Measurements from ENCODE around the gene JAG1. TPM values are rescaled to one million over a fixed set of nuclear protein-coding genes. Genes with fewer than 3 reads are reported as not detected.

Gene JAG1
- total RNA-seq, 2 donors from 2014 or later, result 66.5 to 102 TPM

GRCh38 chr20:10663756-10664155, 10.0 kb downstream of the JAG1 start:
- no peaks in the 10 kb centered on the region for H3K9me3 ChIP-seq
- peaks cover 15% of the 10 kb centered on the region for H3K4me1 ChIP-seq
- H3K27ac ChIP-seq, result no peak overlapping the region
- no peak overlapping the region for H3K9ac ChIP-seq (ENCODE audit: low read depth in 2 of 2, low read length in 2 of 2)
- no peak for TF ChIP-seq CTCF (IDR thresholded peaks at IDR 0.05)
- H3K36me3 ChIP-seq, result peaks cover 11% of the 10 kb centered on the region
- intact Hi-C loops (cut with DNase I), result no loop called here
- DNase-seq, result no peak
- no peaks in the 10 kb centered on the region for H3K27me3 ChIP-seq
- no peak overlapping the region for H3K4me3 ChIP-seq

GRCh38 chr20:10662661-10663458, 10.9 kb downstream of the JAG1 start:
- Histone ChIP-seq H3K36me3 (peaks cover 11% of the 10 kb centered on the region), H3K4me3 (no peak overlapping the region), H3K9ac (ENCODE audit: low read depth in 2 of 2, low read length in 2 of 2) (no peak overlapping the region), H3K27me3 (no peaks in the 10 kb centered on the region), H3K27ac (no peak overlapping the region), H3K9me3 (no peaks in the 10 kb centered on the region), H3K4me1 (peaks cover 15% of the 10 kb centered on the region)
- no peak for TF ChIP-seq CTCF (IDR thresholded peaks at IDR 0.05)
- intact Hi-C loops (cut with DNase I), result no loop called here
- no peak for DNase-seq

- Histone ChIP-seq H3K27ac (no peak overlapping the region), H3K9ac (ENCODE audit: low read depth in 2 of 2, low read length in 2 of 2) (no peak overlapping the region), H3K4me3 (no peak overlapping the region), H3K27me3 (no peaks in the 10 kb centered on the region), H3K4me1 (peaks cover 15% of the 10 kb centered on the region), H3K36me3 (peaks cover 11% of the 10 kb centered on the region), H3K9me3 (no peaks in the 10 kb centered on the region)
- intact Hi-C loops (cut with DNase I), result no loop called here
- TF ChIP-seq CTCF (IDR thresholded peaks at IDR 0.05), result no peak
- DNase-seq, result no peak
Observed at GRCh38 chr20:10662151-10662550, 11.6 kb downstream of the JAG1 start.

- H3K9ac ChIP-seq (ENCODE audit: low read depth in 2 of 2, low read length in 2 of 2), result no peak overlapping the region
- peaks cover 10% of the 10 kb centered on the region for H3K4me1 ChIP-seq
Observed at GRCh38 chr20:10661261-10661660, 12.5 kb downstream of the JAG1 start.

GRCh38 chr20:10660661-10661060, 13.1 kb downstream of the JAG1 start:
- Histone ChIP-seq H3K9ac (ENCODE audit: low read depth in 2 of 2, low read length in 2 of 2) (no peak overlapping the region), H3K9me3 (no peaks in the 10 kb centered on the region), H3K27me3 (no peaks in the 10 kb centered on the region), H3K27ac (no peak overlapping the region), H3K36me3 (peaks cover 11% of the 10 kb centered on the region), H3K4me1 (peaks cover 10% of the 10 kb centered on the region), H3K4me3 (no peak overlapping the region)
- intact Hi-C loops (cut with DNase I), result no loop called here
- no peak for TF ChIP-seq CTCF (IDR thresholded peaks at IDR 0.05)
- no peak for DNase-seq

More at GRCh38 chr20:10661261-10661660, 12.5 kb downstream of the JAG1 start:
- H3K27ac ChIP-seq, result no peak overlapping the region
- H3K27me3 ChIP-seq, result no peaks in the 10 kb centered on the region
- no peak for DNase-seq
- no peak overlapping the region for H3K4me3 ChIP-seq
- H3K9me3 ChIP-seq, result no peaks in the 10 kb centered on the region
- TF ChIP-seq CTCF (IDR thresholded peaks at IDR 0.05), result no peak
- intact Hi-C loops (cut with DNase I), result no loop called here
- H3K36me3 ChIP-seq, result peaks cover 11% of the 10 kb centered on the region

Data from colonic mucosa (tissue), 4 donors.